NOMO-1 treated with DMSO at 0.1 percent for 48 hours (cell line): ENCODE data around the gene CTNNA1.
"Not testable (repeated sequence)": the region's sequence is repeated elsewhere in the genome, so short reads cannot be mapped to it uniquely, and the experiment has no call there.

Source experiments
- DNase-seq: peaks from one replicate; lab custom pipeline; 2025; ENCODE audit not compliant: unreplicated experiment; lab: John Stamatoyannopoulos, UW

The CTNNA1 gene

DNA sequence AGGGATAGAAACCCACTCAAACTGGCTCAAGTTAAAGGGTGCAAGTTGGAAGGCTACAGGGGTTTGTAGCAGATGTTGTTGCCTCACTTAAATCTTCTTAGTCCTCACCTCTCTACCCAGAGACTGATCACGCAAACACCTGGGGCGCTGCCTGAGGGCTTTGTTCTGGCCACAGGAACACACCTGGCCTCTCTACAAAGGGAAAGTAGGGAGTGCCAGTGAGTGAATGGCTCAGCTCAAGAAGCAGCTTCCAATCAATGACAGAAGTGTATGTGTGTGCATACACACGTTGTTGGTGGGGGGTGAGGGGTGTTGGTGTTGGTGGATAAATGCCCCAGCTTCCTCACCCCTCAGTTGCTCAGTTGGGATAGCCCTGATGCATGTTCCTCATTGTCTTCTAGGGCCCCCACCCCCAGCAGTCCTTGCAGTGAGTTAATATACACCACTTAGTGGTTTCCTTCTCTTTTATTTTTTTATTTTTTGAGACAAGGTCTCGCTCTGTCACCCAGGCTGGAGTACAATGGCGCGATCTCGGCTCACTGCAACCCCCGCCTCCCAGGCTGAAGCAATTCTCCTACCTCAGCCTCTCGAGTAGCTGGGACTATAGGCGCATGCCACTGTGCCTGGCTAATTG lies 30.6 kb upstream of the CTNNA1 start:
- DNase-seq = peak; percentile 2

DNA sequence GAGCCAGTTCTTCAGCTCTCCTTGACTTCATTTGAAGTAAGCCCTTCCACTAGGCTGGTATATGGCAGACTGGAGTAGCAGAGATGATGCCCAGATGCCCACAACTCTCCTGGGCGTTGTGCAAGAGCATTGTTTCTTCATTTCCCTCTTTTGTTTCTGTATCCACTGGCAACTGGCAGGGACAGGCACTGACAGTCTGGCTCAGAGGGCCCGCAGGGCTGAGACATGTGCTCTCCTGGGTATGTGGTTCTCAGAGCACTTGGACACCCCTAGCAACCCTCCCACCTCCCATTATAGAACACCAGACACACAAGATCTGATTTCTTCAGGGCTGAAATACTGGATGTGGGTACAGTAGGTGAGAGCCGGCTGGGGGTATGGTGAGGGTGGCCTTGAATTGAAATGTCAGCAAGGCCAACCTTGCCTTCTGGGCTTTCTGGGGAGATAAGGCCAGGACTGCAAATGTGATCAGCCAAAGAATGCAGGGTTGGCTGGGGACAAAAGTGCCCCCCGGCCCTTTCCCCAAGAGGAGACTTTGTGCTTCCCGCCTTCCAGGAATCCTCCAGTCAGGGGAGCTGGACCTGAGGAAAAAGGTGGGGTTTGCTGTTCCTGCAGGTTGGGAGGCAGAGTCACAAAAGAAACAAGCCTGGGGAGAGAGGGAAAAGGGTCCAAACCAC lies 28.6 kb upstream of the CTNNA1 start:
- peak; percentile 63 for DNase-seq

DNA sequence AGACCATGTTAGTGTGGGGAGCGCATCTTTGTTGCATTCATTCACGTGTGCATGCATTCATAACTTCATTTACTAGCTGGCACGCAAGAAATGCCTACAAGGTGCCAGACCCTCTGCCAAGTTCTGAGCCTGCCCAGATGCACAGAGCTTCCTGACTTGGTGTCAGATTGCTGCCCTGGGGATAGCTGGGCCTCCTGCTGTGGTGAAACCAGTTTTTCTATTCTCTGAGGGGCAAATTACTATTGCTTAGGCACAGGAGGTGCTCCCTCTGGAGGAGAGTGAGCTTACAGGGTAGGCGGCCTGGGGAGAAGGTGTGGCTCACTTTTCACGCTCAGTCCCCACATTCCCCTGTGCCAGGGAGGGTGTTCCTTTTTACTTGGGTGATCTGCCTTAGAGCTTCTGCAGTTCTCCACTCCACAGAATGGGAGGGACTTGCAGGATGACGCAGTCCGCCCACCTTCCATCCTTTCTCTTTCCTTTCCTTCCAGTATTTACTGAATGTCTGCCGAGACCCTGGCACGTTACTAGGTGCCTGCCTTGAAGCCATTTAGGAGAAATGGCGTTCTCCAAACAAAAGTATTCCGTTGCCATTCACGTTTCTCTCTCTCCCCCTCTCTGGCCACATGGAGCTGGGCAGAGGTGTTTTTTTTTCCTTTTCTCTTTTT lies 27.9 kb upstream of the CTNNA1 start:
- DNase-seq = no peak

- no peak for DNase-seq
These were observed 27.3 kb upstream of the CTNNA1 start for GRCh38 chr5:138725818-138726416.

- no peak for DNase-seq
These were observed 26.4 kb upstream of the CTNNA1 start for GRCh38 chr5:138726848-138727247.

- not testable (repeated sequence) for DNase-seq
These were observed 22.7 kb upstream of the CTNNA1 start for GRCh38 chr5:138730496-138730895.

GRCh38 chr5:138732466-138732865 lies 20.8 kb upstream of the CTNNA1 start:
- DNase-seq = no peak

- no peak for DNase-seq
These were observed 20.3 kb upstream of the CTNNA1 start for GRCh38 chr5:138732933-138733332.

DNA sequence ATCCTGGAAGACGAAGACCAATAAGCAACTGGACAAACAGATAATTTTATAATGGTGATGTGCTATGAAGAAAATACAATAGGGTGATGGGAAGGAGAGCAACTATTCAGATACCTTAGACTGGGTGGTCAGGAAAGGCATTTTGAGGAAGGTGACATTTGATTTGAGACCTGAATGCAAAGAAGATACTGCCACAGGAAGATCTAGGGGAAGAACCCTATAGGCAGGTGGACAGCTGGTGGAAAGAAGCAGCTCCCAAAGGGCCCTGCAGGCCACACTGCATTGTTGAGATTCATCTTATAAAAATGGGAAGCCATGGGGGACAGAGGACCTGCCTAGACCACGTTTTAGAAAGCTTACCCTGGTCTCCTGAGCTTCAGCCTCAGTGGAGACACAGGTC lies 19.7 kb upstream of the CTNNA1 start:
- no peak for DNase-seq

- no peak for DNase-seq
These were observed 16.9 kb upstream of the CTNNA1 start for GRCh38 chr5:138736293-138736692.

DNA sequence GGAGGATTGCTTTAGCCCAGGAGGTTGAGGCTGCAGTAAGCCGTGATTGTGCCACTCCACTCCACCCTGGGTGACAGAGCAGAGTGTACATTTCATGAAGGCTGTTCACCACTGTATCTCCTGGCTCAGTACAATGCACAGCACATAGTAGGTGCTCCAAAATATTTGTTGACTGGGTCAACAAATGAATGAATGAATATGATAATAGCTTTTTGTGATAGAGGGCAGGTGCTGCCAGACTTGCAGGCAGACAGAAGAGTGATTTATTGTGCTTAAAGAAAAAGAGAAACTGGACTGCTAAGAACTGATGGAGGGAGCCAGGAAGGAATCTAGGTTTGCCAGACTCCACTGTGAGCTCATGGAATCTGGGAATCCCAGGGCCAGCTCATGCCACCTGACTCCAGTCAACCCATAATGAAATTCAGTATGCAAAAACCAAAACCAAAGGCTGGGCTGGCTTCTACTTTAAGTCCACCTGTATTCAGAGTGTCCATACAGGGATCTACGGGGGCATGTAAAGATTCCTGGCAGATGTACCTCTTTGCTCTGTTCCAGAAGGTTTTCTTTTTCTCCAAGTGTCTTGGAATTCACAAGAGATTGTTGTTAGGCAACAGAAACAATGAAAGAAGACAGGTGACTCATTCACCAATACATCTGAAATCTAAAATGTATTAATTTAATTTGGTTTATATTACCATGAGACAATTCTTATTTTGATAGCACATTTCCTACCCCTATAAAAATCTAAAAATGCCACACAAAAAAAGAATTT lies 15.5 kb upstream of the CTNNA1 start:
- no peak for DNase-seq

- no peak for DNase-seq
These were observed 14.8 kb upstream of the CTNNA1 start for GRCh38 chr5:138738399-138738798.

DNA sequence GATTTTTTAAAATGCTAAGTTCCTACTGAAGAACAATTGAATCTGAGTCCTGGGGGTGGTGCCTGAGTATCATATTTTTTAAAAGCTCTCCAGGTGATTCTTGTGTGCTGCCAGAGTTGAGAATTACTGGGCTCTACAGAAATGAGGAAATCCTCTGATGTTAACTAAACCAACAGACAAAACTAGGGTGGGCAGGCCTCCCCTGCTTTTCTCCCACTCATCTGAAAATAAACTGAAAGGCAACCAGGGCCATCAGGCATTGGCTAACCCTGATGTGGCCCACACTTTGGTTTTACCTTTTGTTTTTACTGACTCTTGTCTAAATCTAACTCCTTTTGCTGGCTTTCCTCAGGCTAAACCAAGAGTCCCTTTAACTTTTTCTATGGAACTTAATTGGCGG lies 13.3 kb upstream of the CTNNA1 start:
- DNase-seq = no peak

DNA sequence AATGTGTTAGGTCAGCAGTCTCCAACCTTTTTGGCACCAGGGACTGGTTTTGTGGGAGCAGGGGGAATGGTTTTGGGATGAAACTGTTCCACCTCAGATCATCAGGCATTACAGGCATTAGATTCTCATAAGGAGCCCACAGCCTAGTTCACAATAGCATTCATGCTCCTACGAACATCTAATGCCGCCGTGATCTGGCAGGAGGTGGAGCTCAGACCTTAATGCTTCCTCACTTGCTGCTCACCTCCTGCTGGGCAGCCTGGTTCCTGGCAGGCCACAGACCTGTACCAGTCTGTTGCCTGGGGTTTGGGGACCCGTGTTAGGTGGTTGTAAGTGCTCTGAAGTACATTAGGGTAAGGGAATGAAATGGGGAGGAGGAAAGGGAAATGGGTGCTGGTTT lies 9.7 kb upstream of the CTNNA1 start:
- no peak for DNase-seq

GRCh38 chr5:138745268-138745667 lies 8.0 kb upstream of the CTNNA1 start:
- no peak for DNase-seq

DNA sequence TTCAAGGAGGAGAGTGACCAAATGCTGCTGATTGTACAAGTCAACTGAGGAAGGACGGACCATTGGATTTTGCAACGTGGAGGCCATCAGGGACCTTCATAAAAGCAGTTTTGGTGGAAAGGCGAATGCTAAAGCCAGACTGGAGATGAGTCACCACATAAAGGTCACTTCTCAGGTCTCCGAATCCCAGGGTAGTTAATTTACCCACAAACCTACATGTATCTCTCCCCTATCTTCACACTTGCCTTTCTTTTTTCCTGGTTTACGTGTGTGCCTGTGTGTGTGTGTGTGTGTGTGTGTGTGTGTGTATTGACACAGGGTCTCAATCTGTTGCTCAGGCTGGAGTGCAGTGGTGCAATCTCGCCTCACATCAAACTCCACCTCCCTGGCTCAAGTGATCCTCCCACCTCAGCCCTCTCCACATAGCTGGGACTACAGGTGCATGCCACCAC lies 4.6 kb upstream of the CTNNA1 start:
- no peak for DNase-seq

DNA sequence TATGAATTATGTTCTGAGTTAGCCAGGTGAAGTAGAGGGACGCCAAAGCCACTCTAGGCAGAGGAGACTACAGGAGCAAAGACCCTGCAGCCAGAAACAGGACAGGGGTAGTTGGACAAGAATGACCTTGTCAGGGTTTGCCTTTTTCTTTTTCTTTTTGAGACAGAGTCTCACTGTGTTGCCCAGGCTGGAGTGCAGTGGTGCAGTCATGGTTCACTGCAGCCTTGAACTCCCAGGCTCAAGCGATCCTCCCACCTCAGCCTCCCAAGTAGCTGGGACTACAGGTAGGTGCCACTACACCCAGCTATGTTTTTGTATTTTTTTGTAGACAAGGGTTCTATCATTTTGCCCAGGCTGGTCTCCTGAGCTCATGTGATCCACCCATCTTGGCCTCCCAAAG lies 1.9 kb upstream of the CTNNA1 start:
- not testable (repeated sequence) for DNase-seq

DNA sequence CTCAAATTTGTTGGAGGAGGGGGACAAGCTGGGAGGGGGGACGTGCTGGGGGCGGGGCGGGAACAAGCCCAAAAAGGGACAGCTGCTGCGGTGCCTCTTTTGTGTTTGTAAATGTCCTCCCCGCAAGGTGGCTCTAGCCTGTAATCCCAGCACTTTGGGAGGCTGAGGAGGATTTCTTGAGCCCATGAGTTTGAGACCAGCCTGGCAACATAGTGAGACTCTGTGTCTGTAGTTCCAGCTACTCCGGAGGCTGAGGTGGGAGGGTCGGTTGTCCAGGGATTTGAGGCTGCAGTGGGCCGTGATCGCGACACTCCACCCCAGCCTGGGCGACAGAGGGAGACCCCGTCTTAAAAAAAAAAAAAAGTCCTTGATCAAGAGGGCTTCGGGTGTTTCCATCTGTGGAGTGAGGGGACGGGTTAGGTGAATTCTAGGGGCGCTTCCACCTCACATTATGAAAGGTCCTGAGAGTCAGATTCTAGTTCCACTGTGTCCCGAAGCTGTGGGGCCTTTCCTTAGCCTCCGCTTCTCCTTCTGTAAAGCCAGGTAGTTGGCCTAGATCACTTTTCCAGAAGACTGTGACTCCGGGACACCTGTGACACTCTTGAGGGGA lies 779 bp upstream of the CTNNA1 start:
- DNase-seq = no peak

- DNase-seq = peak; percentile 11
These were observed 821 bp downstream of the CTNNA1 start for GRCh38 chr5:138753794-138754698.

DNA sequence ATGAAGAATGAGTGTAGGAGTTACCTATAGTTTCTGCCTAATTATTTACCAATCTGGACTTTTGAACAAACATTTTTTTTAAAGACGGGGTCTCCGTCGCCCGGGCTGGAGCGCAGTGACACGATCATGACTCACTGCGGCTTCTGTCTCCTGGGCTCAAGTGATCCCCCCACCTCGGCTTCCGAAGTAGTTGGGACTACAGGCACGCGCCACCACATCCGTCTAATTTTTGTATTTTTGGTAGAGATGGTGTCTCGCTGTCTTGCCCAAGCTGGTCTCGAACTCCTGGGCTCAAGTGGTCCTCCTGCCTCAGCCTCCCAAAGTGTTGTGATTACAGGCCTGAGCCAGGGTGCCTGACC lies 1.5 kb downstream of the CTNNA1 start:
- no peak for DNase-seq
